IMR-90 (cell line): ENCODE results near the gene OR10AD1. TPM values are rescaled to one million over a fixed set of nuclear protein-coding genes. Genes with fewer than 3 reads are reported as not detected.

Experiments
- ATAC-seq: fragments of 200-7000 bp; cut with Tn5 transposase; 2 replicates; pipeline ENCODE4 v1.9.1; 2020; ENCODE audit warnings: low read depth, mild to moderate bottlenecking, moderate library complexity
- BruUV-seq: library from RNA; stranded (reverse); fragments of 400-500 nt; replicated peaks from 2 replicates; lab custom pipeline; 2021; lab: Mats Ljungman, UMichigan
- CTCF ChIA-PET: fragments of 300-600 bp; formaldehyde crosslinking; extraction: SDS; loops from one replicate; lab custom pipeline; 2021; ENCODE audit warnings: antibody characterized with exemption; lab: Yijun Ruan, JAX
- POLR2A ChIA-PET: fragments of 300-600 bp; sonication (Branson Sonifier 250); formaldehyde crosslinking; loops from one replicate; lab custom pipeline; 2022; ENCODE audit warnings: antibody characterized with exemption; ENCODE audit not compliant: unreplicated experiment; lab: Charles Lee
- DNase-seq: peaks from one replicate; pipeline ENCODE4 v3.0.0; 2013
- H2AFZ ChIP-seq: replicated peaks from 2 replicates; pipeline ENCODE3; 2013; ENCODE audit warnings: low read length, mild to moderate bottlenecking; ENCODE audit not compliant: poor library complexity
- H2AK5ac ChIP-seq: 2 replicates; pipeline ENCODE4 v1.6.1; 2013; ENCODE audit warnings: low read depth, low read length, inconsistent platforms
- H2AK9ac ChIP-seq: replicated peaks from 2 replicates; pipeline ENCODE3; 2013; ENCODE audit warnings: mild to moderate bottlenecking, low read depth, low read length, moderate library complexity; ENCODE audit not compliant: poor library complexity
- H2BK120ac ChIP-seq: 2 replicates; pipeline ENCODE4 v1.6.1; 2013; ENCODE audit warnings: low read depth, low read length, inconsistent platforms
- H2BK15ac ChIP-seq: 3 replicates; pipeline ENCODE4 v1.6.1; 2013; ENCODE audit warnings: low read depth, low read length, inconsistent platforms
- H2BK20ac ChIP-seq: 2 replicates; pipeline ENCODE4 v1.6.1; 2013; ENCODE audit warnings: low read depth, mild to moderate bottlenecking, inconsistent platforms, low read length, moderate library complexity
- H2BK5ac ChIP-seq: 2 replicates; pipeline ENCODE4 v1.6.1; 2013; ENCODE audit warnings: mild to moderate bottlenecking, low read depth, low read length, inconsistent platforms; ENCODE audit not compliant: poor library complexity, severe bottlenecking
- H3K14ac ChIP-seq: replicated peaks from 2 replicates; pipeline ENCODE4 v1.6.1; 2013; ENCODE audit warnings: low read depth, low read length, inconsistent platforms
- H3K18ac ChIP-seq: 2 replicates; pipeline ENCODE4 v1.6.1; 2013; ENCODE audit warnings: low read depth, low read length, control low read depth
- H3K23ac ChIP-seq: 2 replicates; pipeline ENCODE4 v1.6.1; 2013; ENCODE audit warnings: low read depth, low read length, inconsistent platforms
- H3K27ac ChIP-seq: 2 replicates; pipeline ENCODE4 v1.5.1; 2013; ENCODE audit warnings: mild to moderate bottlenecking, control low read depth, low read length; ENCODE audit not compliant: insufficient read depth
- H3K27me3 ChIP-seq: 2 replicates; pipeline ENCODE4 v1.6.1; 2013; ENCODE audit warnings: low read length; ENCODE audit not compliant: control insufficient read depth, insufficient read depth
- H3K36me3 ChIP-seq: 2 replicates; pipeline ENCODE4 v1.6.1; 2013; ENCODE audit warnings: low read length, mixed read lengths; ENCODE audit not compliant: control insufficient read depth, insufficient read depth
- H3K4ac ChIP-seq: 2 replicates; pipeline ENCODE4 v1.6.1; 2013; ENCODE audit warnings: low read depth, low read length, inconsistent platforms
- H3K4me1 ChIP-seq: 2 replicates; pipeline ENCODE4 v1.6.1; 2013; ENCODE audit warnings: low read length, mixed read lengths; ENCODE audit not compliant: control insufficient read depth, insufficient read depth
- H3K4me2 ChIP-seq: 2 replicates; pipeline ENCODE4 v1.6.1; 2013; ENCODE audit warnings: low read depth, mild to moderate bottlenecking, control low read depth, low read length, moderate library complexity
- H3K4me3 ChIP-seq: 2 replicates; pipeline ENCODE4 v1.5.1; 2013; ENCODE audit warnings: low read depth, mild to moderate bottlenecking, control low read depth, low read length, moderate library complexity; ENCODE audit not compliant: insufficient read depth
- H3K56ac ChIP-seq: 2 replicates; pipeline ENCODE4 v1.6.1; 2013; ENCODE audit warnings: low read length, inconsistent platforms; ENCODE audit not compliant: insufficient read depth; ENCODE audit errors: extremely low read depth
- H3K79me1 ChIP-seq, 2 experiments: 2 replicates each; pipeline ENCODE4 v1.6.1; 2013; ENCODE audit warnings: low read length in 2 of 2, inconsistent platforms in 1 of 2, low read depth in 1 of 2
- H3K9ac ChIP-seq: 2 replicates; pipeline ENCODE4 v1.6.1; 2013; ENCODE audit warnings: low read depth, low read length, control low read depth
- H3K9me1 ChIP-seq: 2 replicates; pipeline ENCODE4 v1.6.1; 2013; ENCODE audit warnings: low read length, inconsistent platforms; ENCODE audit not compliant: insufficient read depth
- H3K9me3 ChIP-seq: 2 replicates; pipeline ENCODE4 v1.6.1; 2013; ENCODE audit warnings: low read length; ENCODE audit not compliant: control insufficient read depth, insufficient read depth
- H4K20me1 ChIP-seq: 2 replicates; pipeline ENCODE4 v1.6.1; 2013; ENCODE audit warnings: low read length, inconsistent platforms; ENCODE audit not compliant: insufficient read depth
- H4K5ac ChIP-seq: 2 replicates; pipeline ENCODE4 v1.6.1; 2013; ENCODE audit warnings: mild to moderate bottlenecking, low read depth, low read length, control low read depth
- H4K8ac ChIP-seq, 2 experiments: 2 replicates each; pipeline ENCODE4 v1.6.1; 2013; ENCODE audit warnings: low read depth in 2 of 2, low read length in 2 of 2, control low read depth in 1 of 2, inconsistent platforms in 1 of 2
- H4K91ac ChIP-seq: 2 replicates; pipeline ENCODE4 v1.6.1; 2013; ENCODE audit warnings: low read depth, low read length, inconsistent platforms; ENCODE audit not compliant: insufficient read depth
- BHLHE40 ChIP-seq: fragments of 150-350 bp; IDR thresholded peaks from 2 replicates; pipeline ENCODE4 v1.6.1; 2016; ENCODE audit warnings: mild to moderate bottlenecking, low read depth, low read length
- CEBPB ChIP-seq: IDR thresholded peaks from 2 replicates; pipeline ENCODE4 v1.6.1; 2012; ENCODE audit warnings: low read depth, low read length, improper control_type of control experiment
- CHD1 ChIP-seq: IDR thresholded peaks from 2 replicates; pipeline ENCODE4 v1.6.1; 2012; ENCODE audit warnings: low read depth, low read length, improper control_type of control experiment
- FOS ChIP-seq: fragments of 150-350 bp; IDR thresholded peaks from 2 replicates; pipeline ENCODE4 v1.6.1; 2016; ENCODE audit warnings: low read depth, low read length
- MAFK ChIP-seq: IDR thresholded peaks from 2 replicates; pipeline ENCODE4 v1.6.1; 2012; ENCODE audit warnings: low read depth, low read length, improper control_type of control experiment
- MAZ ChIP-seq: IDR thresholded peaks from 2 replicates; pipeline ENCODE4 v1.6.1; 2012; ENCODE audit warnings: low read depth, mild to moderate bottlenecking, low read length, improper control_type of control experiment, moderate library complexity, borderline replicate concordance
- MXI1 ChIP-seq: IDR thresholded peaks from 2 replicates; pipeline ENCODE4 v1.6.1; 2012; ENCODE audit warnings: low read depth, mild to moderate bottlenecking, low read length, moderate library complexity, borderline replicate concordance
- NFE2L2 ChIP-seq: fragments of 150-350 bp; IDR thresholded peaks from 2 replicates; pipeline ENCODE4 v1.6.1; 2016; ENCODE audit warnings: low read depth, mild to moderate bottlenecking, low read length
- POLR2A ChIP-seq: IDR thresholded peaks from 2 replicates; pipeline ENCODE4 v1.6.1; 2012; ENCODE audit warnings: mild to moderate bottlenecking, low read depth, low read length
- RAD21 ChIP-seq: IDR thresholded peaks from 2 replicates; pipeline ENCODE4 v1.6.1; 2012; ENCODE audit warnings: low read length, improper control_type of control experiment
- RCOR1 ChIP-seq: IDR thresholded peaks from 2 replicates; pipeline ENCODE4 v1.6.1; 2012; ENCODE audit warnings: mild to moderate bottlenecking, low read length, improper control_type of control experiment; ENCODE audit not compliant: insufficient replicate concordance
- RFX5 ChIP-seq: IDR thresholded peaks from 2 replicates; pipeline ENCODE4 v1.8.0; 2012; ENCODE audit warnings: low read depth, mild to moderate bottlenecking, low read length, moderate library complexity
- SMC3 ChIP-seq: fragments of 150-350 bp; IDR thresholded peaks from 2 replicates; pipeline ENCODE4 v1.6.1; 2016; ENCODE audit warnings: low read depth, mild to moderate bottlenecking, antibody characterized with exemption, low read length, moderate library complexity
- WGBS, 2 experiments: methylation state at CpG; one replicate each; pipeline versions ENCODE4 v1.1.5 to v1.1.7; 2013; ENCODE audit warnings: missing lambda C conversion rate in 2 of 2; ENCODE audit not compliant: insufficient read length in 1 of 2; ENCODE audit errors: extremely low coverage in 2 of 2; 5-methylcytosine and 5-hydroxymethylcytosine counted together
- dilution Hi-C: fragments of 300-500 bp; cut with HindIII; formaldehyde crosslinking; loops from one replicate; pipeline ENCODE4 v1.14.3; 2018; ENCODE audit warnings: low sequenced_read_pairs; ENCODE audit not compliant: unreplicated experiment
- in situ Hi-C: fragments of 300-500 bp; cut with MboI; formaldehyde crosslinking; loops from 3 replicates; pipeline ENCODE4 v1.14.3; 2019; ENCODE audit warnings: low sequenced_read_pairs, inconsistent platforms, mixed read lengths
- intact Hi-C: fragments of 100-400 bp; cut with micrococcal nuclease; formaldehyde crosslinking; loops from 2 replicates; pipeline ENCODE4 v1.10.0; 2022
- polyA plus RNA-seq, 3 experiments: library from polyadenylated mRNA; depleted of rRNA; stranded (reverse); fragments of >200 nt; gene quantifications; 2 replicates each; pipeline ENCODE4 v1.2.3, GENCODE V29; 2012; ENCODE audit warnings: low replicate concordance in 1 of 3
- total RNA-seq: library from RNA; depleted of rRNA; stranded (reverse); fragments of >200 nt; gene quantifications from 2 replicates; pipeline ENCODE4 v1.2.3, GENCODE V29; 2012
- TF ChIP-seq, protein P1 (sequence below): fragments of 150-350 bp; IDR thresholded peaks from 2 replicates; pipeline ENCODE4 v1.6.1; 2017; ENCODE audit warnings: mild to moderate bottlenecking, antibody characterized with exemption, low read length, low read depth
- TF ChIP-seq, protein P2 (sequence below): conservative IDR thresholded peaks from 2 replicates; pipeline ENCODE4 v1.5.1; 2012; ENCODE audit warnings: mild to moderate bottlenecking, low read depth, low read length, improper control_type of control experiment
- TF ChIP-seq, protein P3 (sequence below): fragments of 150-350 bp; IDR thresholded peaks from 2 replicates; pipeline ENCODE4 v1.6.1; 2016; ENCODE audit warnings: low read depth, mild to moderate bottlenecking, low read length, moderate library complexity, borderline replicate concordance

OR10AD1 gene
- total and polyA plus RNA-seq, 2 of the 4 experiments (the other 2 are of a cell fraction) = not detected

DNA sequence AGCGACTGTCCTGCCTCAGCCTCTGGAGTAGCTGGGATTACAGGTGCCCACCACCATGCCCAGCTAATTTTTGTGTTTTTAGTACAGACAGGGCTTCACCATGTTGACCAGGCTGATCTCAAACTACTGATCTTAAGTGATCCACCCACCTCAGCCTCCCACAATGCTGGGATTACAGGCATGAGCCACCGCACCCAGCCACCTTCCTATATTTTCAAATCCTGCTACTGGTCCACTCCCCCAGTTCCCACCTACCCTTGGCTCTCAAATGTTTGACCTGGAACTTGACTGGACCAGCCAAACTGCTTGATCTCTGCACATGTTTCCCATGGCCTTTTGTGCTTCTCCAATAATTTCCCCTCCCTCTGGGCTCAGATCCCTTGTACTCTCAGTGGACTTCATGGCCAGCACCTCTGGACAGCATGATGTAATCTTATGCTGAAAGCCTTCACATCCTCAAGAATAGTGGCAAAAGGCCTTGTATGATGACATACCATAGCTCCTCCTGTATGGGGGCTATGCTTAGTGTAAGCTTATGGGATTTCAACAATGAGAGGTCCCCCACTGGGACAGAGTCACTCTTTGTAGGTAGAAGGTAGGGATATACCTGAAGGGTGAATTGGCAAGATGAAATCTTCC, 22.1 kb downstream of the OR10AD1 start:
- in situ Hi-C loops = no loop called here
- Histone ChIP-seq H4K8ac (no peak overlapping the region), H3K4ac (no peak overlapping the region), H3K27me3 (peaks cover 62% of the 10 kb centered on the region), H3K9ac (no peak overlapping the region), H3K56ac (no peak overlapping the region), H3K36me3 (no peaks in the 10 kb centered on the region), H3K27ac (no peak overlapping the region), H4K20me1 (no peaks in the 10 kb centered on the region), H3K18ac (no peak overlapping the region), H2AK9ac (no peak overlapping the region), H3K4me2 (no peak overlapping the region), H3K9me1 (no peaks in the 10 kb centered on the region; the same call in 1 of the 2 replicates), H4K5ac (no peak overlapping the region), H2BK5ac (no peak overlapping the region), H3K23ac (no peak overlapping the region), H2BK15ac (no peak overlapping the region), H3K79me1 (no peaks in the 10 kb centered on the region), H3K14ac (no peak overlapping the region), H4K91ac (no peak overlapping the region), H3K4me1 (peaks cover 3% of the 10 kb centered on the region; the same call in 1 of the 2 replicates), H2AK5ac (no peak overlapping the region), H3K4me3 (no peak overlapping the region), H2AFZ (no peak overlapping the region), H3K9me3 (no peaks in the 10 kb centered on the region), H2BK120ac (no peak overlapping the region), H2BK20ac (no peak overlapping the region)
- intact Hi-C loops = no loop called here
- ChIA-PET POLR2A (no interaction called here), CTCF (no interaction called here)
- DNase-seq (no peak), ATAC-seq (no peak)
- WGBS, 2 experiments = no CpG with 5 or more reads among the region's 2 CpGs
- dilution Hi-C loops = no loop called here
- TF ChIP-seq BHLHE40 (no peak), MAZ (no peak), SMC3 (no peak), MAFK (no peak), MXI1 (no peak), RFX5 (no peak), RCOR1 (no peak), RAD21 (no peak), FOS (no peak), CEBPB (no peak), POLR2A (no peak), CHD1 (no peak), NFE2L2 (no peak)
- TF ChIP-seq, protein P1, sequence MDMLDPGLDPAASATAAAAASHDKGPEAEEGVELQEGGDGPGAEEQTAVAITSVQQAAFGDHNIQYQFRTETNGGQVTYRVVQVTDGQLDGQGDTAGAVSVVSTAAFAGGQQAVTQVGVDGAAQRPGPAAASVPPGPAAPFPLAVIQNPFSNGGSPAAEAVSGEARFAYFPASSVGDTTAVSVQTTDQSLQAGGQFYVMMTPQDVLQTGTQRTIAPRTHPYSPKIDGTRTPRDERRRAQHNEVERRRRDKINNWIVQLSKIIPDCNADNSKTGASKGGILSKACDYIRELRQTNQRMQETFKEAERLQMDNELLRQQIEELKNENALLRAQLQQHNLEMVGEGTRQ = no peak
- TF ChIP-seq, protein P2, sequence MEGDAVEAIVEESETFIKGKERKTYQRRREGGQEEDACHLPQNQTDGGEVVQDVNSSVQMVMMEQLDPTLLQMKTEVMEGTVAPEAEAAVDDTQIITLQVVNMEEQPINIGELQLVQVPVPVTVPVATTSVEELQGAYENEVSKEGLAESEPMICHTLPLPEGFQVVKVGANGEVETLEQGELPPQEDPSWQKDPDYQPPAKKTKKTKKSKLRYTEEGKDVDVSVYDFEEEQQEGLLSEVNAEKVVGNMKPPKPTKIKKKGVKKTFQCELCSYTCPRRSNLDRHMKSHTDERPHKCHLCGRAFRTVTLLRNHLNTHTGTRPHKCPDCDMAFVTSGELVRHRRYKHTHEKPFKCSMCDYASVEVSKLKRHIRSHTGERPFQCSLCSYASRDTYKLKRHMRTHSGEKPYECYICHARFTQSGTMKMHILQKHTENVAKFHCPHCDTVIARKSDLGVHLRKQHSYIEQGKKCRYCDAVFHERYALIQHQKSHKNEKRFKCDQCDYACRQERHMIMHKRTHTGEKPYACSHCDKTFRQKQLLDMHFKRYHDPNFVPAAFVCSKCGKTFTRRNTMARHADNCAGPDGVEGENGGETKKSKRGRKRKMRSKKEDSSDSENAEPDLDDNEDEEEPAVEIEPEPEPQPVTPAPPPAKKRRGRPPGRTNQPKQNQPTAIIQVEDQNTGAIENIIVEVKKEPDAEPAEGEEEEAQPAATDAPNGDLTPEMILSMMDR = no peak
- TF ChIP-seq, protein P3, sequence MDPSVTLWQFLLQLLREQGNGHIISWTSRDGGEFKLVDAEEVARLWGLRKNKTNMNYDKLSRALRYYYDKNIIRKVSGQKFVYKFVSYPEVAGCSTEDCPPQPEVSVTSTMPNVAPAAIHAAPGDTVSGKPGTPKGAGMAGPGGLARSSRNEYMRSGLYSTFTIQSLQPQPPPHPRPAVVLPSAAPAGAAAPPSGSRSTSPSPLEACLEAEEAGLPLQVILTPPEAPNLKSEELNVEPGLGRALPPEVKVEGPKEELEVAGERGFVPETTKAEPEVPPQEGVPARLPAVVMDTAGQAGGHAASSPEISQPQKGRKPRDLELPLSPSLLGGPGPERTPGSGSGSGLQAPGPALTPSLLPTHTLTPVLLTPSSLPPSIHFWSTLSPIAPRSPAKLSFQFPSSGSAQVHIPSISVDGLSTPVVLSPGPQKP = no peak
- BruUV-seq = no TSS peak
